IPS-NIHi7 (cell line): ENCODE results near the gene ITPKB.
"Not testable (repeated sequence)": the region's sequence is repeated elsewhere in the genome, so short reads cannot be mapped to it uniquely, and the experiment has no call there.

Experiments
- DNase-seq: peaks from one replicate; pipeline ENCODE4 v3.0.0; 2012; ENCODE audit warnings: mixed read lengths; ENCODE audit errors: extremely low spot score

ITPKB gene

DNA sequence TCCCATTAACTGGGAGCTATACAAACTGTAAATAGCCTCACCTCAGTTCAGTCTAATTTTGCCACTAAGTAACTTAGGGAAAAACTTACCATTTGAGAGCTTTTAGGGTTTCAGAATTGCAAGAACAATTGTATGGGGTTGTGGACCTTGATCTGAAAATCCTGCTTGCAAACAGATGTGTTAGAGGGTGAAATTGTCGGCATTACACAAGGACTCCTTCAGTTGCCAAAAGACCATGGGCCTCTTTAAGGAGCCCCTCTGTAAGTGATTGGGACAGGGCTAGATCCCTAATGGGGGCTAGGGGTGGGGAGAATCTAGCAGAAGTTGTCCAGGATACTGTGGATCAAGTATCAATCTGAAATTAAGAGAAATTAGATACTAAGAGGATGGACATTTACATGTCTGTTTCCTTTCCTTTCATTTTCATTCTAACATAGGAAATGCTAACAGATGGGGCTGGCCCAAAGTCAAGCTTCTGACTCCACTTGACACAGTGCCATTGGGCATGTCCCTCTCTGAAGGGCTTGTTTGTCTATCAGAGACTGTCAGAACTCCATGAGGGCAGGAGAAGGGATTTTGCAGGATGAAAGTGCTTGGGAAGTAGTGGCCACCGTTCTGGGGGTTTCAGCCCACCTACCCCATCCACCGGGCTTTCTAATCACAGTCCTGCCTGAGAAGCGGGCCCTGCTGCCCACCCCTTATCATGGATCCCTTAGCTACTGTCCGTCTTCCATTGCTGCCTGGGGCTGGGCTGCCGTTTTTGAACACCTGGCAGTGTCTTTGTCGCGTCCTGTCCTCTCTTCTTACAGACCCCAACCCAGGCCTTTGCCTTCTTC is 135.8 kb downstream of the ITPKB start:
- DNase-seq, result no peak

DNA sequence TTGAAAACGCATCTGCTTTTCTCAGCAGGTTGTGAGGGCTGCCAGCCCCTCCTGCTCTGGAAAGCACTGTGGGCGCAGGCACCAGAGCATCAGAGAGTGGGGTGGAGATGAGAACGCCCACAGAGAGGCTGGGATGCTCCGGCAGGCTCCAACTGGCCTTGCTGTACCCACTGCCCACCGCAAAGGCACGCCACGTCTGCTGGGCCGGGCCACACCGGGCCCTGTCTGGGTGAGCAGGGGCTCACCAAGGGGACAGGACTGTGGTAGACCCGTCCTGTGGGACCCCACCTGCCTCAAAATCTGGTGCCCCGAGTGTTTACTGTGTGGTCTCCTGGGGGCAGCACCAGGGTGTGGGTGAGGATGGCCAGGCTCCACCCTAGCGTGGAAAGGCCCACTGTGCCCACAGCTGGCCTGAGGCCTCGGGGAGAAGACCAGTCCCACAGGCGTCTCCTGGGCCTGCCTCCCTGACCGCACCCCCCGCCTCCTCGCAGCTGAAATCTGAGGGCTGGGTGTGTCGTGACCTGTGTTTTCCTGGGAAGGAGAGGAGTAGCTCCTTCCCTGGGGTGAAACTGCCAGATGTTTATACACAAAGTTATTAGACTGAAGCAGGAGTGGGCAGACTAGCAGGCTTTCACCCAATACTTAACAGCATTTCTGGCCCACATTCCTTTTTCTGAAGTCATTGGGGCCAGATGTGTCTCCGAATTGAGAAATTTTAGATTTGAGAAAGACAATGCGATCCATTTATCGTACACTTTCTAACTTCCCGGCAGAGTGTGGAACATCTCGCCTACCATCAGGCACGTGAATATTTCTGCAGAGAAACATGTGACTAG is 136.7 kb downstream of the ITPKB start:
- no peak for DNase-seq

DNA sequence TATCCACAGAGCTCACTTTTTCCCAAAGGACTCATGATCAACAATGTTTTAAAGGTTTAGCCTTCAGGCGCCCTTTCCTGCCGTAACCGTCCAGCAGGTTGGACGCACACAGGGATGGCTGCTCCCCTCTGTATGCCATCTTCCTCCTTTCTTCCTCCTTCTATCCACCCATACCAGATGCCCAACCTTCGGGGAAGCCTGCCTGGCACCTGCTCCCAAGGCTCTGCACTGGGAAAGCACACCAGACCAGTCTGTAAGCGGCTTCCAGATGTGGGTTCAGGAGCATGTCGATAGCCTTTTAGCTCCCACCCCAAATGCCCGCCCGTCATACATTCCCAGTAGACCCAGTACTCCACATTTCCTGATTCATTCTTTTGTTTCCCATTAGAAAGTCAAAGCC is 137.6 kb downstream of the ITPKB start:
- no peak for DNase-seq

DNA sequence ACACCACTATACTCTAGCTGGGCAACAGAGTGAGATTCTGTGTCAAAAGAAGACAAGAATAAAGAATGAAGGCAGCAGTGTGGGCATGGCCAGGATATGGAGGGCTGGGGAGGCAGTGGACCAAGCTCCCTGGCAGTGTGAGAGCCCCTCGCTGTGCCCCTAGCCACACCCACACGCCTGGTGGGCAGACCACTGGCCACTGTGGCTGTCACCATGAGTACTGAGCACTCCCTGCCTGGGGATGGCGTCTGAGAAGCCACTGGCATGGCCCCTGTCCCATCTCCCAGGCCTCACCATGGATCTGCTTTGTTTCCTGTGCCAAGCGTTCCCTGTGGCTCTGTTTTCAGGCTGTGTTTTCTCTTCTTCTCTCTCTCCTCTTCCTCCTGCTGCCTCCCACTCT is 138.8 kb downstream of the ITPKB start:
- DNase-seq, result no peak

DNA sequence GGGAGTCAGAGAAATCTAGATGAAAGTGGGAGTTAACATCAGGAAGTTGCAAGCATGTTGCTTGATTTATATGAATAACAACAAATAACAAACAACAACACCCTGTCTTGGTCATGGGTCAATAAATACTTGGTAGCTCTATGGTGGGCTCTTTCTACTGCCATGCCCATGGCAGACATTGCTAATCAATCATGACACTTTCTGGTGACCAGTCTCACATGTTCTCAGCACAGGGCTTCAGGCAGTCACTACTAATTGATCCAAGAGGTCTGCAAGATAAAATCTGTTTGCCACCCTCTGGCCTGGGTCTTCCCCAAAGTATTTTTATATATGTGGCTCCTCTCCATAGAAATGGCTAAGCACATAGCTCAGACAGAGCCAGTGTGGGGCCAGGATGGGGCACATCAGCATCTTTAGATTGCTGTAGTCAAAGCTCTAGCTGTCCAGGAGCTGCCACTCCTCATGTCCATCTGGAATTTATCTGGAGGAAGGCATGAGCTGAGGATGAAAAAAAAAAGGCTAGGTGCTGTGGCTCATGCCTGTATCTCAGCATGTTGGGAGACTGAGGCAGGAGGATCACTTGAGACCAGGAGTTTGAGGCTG is 139.3 kb downstream of the ITPKB start:
- no peak for DNase-seq

DNA sequence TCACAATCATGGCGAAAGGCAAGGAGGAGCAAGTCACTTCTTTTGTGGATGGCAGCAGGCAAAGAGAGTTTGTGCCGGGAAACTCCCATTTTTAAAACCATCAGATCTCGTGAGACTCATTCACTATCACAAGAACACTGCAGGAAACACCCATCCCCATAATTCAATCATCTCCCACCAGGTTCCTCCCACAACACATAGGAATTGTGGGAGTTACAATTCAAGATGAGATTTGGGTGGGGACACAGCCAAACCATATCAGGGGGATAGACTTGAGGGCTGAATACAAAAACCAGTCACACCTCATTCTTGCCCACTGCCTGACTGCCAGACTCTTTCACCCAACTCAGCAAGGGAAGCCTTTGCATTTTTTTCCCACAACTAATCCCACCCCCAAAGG is 140.1 kb downstream of the ITPKB start:
- DNase-seq, result not testable (repeated sequence)

DNA sequence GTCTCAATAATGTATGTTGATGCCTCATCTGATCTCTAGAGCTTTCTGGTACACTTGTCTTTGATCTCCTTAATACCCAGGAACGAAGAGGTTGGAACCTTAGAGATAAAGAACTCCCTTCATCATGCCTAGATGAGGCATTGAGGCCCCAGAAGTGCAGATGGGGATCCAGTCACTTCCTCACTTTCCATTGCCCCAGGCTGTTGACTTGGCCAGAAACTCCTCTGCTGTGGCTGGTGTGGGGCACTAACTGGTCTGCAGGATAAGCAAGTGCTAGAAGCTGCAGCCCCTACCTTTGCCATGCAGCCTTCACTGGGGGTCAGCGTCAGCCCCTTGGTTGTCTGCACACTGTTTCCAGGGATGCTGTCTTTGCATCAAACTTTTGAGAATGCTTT is 140.6 kb downstream of the ITPKB start:
- DNase-seq, result no peak

DNA sequence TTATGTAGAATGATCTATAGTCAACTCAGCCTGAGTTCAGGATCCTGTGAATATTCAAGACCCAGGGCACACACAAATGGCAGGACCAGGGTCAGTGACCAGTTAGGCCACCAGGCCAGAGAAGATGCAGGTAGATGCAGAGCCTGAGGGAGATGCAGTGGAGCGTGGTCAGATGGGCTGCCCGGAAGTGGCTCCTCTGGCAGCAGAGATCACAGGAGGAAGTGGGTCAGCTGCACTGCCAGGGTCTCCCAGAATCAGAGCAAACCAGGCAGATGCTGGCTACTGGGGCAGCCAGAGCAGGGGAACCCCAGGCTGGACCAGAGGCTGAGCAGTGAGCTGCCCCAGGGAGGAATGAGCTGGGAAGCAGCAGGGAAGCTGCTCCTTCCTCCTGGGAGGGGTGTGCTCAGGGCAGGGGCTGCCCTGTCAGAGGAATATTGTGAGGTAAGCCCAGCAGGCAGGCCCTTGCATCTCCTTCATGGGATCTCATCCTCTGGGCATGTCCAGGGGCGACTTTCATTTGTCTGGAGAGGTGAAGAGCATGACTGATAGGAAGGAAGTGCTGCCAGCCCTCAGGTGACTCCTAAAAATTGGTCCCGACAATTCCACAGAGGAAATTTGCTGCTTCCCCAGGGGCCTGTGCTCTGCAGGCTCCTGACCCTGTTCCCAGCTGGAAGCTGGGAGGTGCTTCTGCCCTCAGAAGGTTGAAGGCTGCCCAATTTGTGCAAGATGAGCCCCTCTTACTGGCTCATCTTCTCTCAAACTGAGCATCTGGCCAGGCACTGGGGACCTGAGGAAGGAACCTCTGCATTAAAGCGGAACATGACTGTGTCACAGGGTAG is 141.2 kb downstream of the ITPKB start:
- no peak for DNase-seq

DNA sequence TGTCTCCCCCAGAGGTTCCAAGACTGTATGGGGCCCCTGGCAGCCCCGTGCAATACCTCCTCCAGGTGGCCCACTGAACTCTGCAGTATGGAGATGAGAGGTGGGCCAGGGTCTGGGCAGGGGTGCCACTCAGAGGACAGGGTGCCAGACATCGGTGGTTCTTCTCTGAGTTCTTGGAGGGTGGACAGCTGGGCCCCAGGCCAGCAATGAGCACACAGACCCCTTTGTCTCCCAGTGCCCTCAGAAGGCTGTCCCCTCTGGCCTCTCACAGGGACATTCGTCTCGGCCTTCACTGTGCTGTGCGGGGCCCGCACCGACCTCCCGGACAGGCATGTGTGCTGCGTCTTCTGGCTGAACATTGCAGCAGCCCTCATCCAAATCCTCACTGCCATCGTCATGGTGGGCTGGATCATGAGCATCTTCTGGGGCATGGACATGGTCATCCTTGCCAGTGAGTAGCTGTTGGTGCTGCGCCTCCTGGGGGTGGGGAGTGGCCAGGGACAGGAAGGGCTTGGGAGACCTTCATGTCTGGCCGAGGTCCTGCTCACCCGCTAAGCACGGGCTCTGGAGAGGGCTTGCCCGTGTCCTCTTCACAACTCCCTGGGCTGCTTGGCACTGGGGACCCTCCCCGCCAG is 142.4 kb downstream of the ITPKB start:
- no peak for DNase-seq

DNA sequence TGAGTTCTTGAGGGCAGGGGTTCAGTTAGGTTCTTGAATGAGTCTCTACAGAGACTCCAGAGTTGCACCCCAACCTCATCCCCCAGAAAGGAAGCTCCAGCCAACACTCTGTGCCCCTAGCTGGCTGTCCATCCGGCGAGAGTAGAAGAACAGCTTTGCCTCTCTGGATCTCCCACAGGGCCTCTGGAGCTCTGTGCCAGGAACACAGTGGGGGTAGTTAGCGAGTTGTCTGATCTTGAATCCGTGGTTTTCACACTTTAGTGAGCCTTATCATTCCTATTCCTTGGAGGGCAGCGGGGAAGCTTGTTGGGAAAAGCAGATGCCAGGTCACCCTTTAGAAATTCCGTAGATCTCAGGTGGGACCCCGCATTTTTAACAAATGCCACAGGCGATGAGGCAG is 145.5 kb downstream of the ITPKB start:
- DNase-seq, result no peak

DNA sequence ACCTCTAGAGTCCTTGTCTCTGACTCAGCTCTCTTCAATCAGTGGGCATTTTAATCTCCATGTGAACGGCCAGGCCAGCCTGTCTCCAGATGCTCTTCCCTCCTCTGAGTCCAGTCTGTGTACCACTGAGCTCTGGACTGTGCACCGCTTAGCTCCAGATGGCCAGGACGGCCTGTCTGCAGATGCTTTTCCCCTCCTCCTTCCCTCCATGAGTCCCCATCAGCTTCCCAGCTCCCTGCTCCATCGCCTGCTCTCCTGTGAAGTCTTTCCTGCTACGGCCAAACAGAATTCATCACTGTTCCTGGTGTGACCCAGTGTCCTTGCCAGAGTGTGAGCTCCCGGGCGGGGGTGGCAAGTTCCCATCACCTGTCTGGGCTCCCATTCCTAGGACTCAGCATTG is 148.5 kb downstream of the ITPKB start:
- no peak for DNase-seq

DNA sequence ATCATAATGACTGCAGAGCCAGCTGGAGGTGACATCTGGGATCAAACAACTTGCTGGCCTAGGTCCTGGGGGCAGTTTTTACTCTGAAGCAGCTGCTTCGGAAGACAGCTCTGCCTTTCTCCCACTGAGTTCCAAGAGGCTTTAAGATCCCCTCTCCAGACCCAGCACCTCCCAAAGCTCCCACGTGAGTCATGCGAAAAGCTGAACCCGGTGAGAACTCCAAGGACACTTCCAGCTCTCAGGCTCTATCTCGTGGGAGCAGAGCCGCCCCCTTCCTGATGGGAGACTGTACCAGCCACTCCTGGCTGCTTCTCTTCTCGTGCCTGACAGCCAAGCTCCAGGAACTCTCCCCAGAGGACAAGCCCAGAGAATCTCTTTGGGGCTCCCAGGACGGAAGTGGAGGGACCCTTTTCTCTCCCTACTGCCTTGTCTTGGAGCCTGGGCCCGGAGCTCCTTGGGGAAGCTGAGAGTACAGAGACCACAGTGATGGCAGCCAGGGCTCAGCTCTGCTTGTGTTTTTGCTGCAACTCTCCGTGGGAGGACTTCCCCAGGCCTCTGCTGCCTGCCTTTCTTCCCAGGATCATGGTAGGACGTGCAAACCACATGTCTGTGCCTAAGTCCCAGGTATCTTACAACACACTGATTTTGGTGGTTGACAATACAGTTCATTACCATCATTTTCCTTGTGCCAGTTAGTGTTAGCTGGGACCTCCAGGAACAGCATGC is 149.9 kb downstream of the ITPKB start:
- DNase-seq, result no peak

DNA sequence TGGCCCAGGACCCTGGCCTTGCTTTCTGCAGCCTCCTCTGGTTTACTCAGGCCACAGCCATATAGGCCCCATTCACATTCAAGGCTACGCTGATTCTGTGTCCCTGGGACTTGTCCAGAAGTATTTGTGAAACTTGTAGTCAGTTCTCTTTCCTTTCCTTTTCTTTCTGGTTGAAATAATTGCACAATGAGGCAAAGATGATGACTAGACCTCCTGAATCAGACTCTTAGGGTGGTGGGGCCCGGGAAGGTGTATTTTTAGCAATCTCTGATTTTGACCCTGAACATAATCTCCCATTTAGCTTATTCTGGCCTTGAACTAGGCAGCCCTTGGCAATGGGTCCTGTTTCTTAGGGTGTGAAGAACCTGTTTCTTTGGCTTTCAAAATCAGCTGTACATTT is 150.6 kb downstream of the ITPKB start:
- no peak for DNase-seq

DNA sequence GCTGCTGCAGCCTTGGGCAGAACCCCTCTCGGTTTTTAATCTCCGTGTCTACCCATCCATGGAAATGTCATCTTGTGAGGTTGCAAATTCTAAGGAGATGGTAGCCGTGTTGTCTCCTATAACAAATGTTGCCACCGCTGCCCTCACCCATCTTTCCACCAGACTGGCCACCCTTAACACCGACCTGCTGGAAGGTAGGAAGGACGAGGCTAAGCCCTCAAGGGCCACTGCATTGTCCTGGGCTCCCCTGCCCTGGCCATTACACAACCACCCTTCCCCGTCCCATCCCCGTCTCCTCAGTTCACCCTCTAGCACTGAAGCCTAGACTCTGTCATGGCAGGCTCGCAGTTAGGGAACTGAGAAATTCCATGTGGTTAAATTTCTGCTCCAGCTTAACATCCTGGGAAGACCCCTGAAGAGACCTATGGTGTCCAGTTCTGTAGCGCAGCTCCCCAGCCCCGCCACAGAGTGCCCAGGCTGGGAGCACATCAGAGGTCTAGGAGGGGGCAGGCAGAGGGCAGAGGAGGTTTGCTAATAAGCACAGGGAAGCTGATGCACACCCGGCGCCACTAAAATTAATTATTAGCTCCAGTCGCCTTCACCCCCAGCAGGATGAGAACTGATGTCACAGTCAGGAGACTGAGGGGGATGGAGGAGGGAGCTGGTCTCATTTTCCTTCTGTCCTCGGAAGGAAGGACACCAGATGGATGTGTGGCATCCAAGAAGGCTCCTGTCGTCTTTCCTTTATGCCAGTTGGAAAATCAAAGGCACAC is 152.2 kb downstream of the ITPKB start:
- no peak for DNase-seq

DNA sequence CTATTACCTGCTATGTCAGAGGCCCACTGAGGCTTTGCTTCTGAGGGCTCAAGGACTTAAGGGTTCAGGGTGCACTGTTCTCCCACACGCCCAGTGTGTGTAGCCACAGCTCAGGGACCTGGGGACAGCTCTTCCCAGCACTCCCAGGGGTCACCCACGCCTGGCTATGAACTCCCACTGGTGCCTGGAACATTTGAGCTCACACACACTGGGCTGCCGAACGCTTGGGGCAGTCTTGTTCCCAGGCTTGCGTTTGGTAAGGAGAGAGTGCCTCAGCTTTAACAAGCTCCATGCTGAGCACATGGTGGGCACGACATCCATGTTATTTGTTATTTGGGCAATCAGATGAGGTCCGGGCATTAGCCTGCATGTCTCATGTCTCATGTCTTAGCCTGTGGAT is 153.0 kb downstream of the ITPKB start:
- DNase-seq, result no peak

DNA sequence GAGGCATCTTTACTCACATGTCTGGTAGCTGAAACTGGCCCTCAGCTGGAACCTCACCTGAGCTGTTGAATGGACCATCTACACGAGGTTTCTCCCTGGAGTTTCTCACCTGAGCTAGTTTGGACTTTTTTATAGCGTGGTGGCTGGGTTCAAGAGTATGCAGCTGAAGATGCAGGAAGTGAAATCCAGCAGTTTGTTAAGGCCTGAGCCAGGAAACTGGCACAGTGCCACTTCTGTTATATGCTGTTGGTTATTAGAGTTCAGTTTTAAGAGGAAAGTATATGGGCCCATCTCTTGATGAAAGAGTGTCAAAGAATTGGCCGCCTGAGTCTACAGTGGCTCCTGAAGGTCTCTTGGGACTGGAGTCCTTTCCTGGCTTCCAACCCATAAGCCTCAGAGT is 154.9 kb downstream of the ITPKB start:
- DNase-seq, result no peak

DNA sequence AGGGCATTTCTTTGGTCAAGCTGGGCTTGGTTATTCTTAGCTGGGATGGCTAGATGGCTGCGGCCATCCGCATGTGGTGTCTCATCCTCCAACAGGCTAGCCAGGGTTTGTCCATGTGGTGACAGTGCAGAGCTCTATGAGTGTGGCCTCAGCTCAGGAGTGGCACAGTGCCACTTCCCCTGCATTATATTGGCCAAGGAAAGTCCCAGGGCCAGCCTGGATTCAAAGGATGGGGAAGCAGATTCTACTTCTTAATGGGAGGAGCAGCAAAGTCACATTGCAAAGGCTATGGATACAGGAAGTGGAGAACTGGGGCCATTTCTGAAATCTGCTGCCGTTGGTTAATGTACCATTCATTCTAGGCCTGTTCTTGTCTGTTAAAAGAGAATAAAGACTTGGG is 156.1 kb downstream of the ITPKB start:
- DNase-seq, result no peak
